Measurements from ENCODE around the gene FLNC. TPM values are rescaled to one million over a fixed set of nuclear protein-coding genes. Genes with fewer than 3 reads are reported as not detected.
A peak's percentile ranks its signal among the peaks of the same experiment; 100 is the strongest.

FLNC gene
- total and polyA plus RNA-seq, 9 of the 15 experiments (the other 6 are each of a cell fraction or from before 2014, with no cell fraction given) = 0.90 to 155 (median 28.8) TPM

DNA sequence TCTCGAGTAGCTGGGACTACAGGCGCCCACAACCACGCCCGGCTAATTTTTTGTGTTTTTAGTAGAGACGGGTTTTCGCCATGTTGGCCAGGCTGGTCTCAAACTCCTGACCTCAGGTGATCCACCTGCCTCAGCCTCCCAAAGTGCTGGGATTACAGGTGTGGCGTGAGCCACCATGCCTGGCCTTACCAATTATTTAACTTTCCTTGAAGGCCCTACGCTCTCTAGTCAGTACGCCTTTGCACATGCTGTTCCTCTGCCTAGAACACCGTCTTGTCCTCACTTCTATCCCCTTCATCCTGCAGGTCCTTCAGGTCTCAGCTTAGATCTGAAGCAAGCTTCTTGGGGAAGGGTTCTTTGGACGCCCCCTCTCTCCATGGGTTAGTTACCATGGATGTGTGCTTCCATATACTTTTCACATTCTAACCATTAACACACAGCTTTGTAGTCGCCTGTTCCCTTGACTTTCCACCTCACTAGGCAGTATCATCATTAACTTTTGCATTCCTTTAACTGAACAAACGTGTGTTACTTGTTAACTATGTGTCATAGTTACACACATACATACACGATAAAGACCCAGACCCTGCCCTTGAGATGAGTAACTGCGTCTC lies 31.9 kb downstream of the FLNC start (continued):
- TF ChIP-seq, protein P1, sequence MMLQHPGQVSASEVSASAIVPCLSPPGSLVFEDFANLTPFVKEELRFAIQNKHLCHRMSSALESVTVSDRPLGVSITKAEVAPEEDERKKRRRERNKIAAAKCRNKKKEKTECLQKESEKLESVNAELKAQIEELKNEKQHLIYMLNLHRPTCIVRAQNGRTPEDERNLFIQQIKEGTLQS (IDR thresholded peaks at IDR 0.05) = no peak
- TF ChIP-seq, protein P1 (CRISPR knock-in tag; conservative IDR thresholded peaks at IDR 0.05) = 0 out of 2 replicates have a peak, but pooled peaks have one; percentile 68
- peak; percentile 52; the same call in 1 of the 2 replicates for TF ChIP-seq DPF2 (IDR thresholded peaks at IDR 0.05)
- TF ChIP-seq ELF4 (CRISPR knock-in tag; IDR thresholded peaks at IDR 0.05) = peak; percentile 35; the same call in 1 of the 2 replicates
- TF ChIP-seq, protein P2, sequence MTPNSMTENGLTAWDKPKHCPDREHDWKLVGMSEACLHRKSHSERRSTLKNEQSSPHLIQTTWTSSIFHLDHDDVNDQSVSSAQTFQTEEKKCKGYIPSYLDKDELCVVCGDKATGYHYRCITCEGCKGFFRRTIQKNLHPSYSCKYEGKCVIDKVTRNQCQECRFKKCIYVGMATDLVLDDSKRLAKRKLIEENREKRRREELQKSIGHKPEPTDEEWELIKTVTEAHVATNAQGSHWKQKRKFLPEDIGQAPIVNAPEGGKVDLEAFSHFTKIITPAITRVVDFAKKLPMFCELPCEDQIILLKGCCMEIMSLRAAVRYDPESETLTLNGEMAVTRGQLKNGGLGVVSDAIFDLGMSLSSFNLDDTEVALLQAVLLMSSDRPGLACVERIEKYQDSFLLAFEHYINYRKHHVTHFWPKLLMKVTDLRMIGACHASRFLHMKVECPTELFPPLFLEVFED (CRISPR knock-in tag; conservative IDR thresholded peaks at IDR 0.05) = no peak
- no peak for TF ChIP-seq RBFOX2 (IDR thresholded peaks at IDR 0.05; ENCODE audit: low read depth, low read length)
- no peak for TF ChIP-seq ZBTB7A (IDR thresholded peaks at IDR 0.05; ENCODE audit: borderline replicate concordance, control insufficient read depth, low read depth, low read length)
- TF ChIP-seq ARID2 (IDR thresholded peaks at IDR 0.05) = peak; percentile 36; the same call in 1 of the 2 replicates
- TF ChIP-seq SMARCC2 (IDR thresholded peaks at IDR 0.05; ENCODE audit: low read depth) = 0 out of 2 replicates have a peak, but pooled peaks have one; percentile 16
- TF ChIP-seq ZNF212 (CRISPR knock-in tag; IDR thresholded peaks at IDR 0.05) = peak; percentile 63; the same call in 1 of the 2 replicates
- TF ChIP-seq BCOR (IDR thresholded peaks at IDR 0.05) = no peak
- TF ChIP-seq ZBTB17 (CRISPR knock-in tag; IDR thresholded peaks at IDR 0.05) = 0 out of 2 replicates have a peak, but pooled peaks have one; percentile 54
- TF ChIP-seq CCNT2 (IDR thresholded peaks at IDR 0.05; ENCODE audit: borderline replicate concordance, extremely low read depth, insufficient read length, low read depth, low read length) = no peak
- TF ChIP-seq ZNF436 (CRISPR knock-in tag; IDR thresholded peaks at IDR 0.05) = no peak
- no peak for TF ChIP-seq SRSF9 (IDR thresholded peaks at IDR 0.05; ENCODE audit: borderline replicate concordance, low read depth, low read length)
- TF ChIP-seq ZNF280A (IDR thresholded peaks at IDR 0.05; ENCODE audit: low read depth, partially characterized antibody) = no peak
- TF ChIP-seq, protein P3, sequence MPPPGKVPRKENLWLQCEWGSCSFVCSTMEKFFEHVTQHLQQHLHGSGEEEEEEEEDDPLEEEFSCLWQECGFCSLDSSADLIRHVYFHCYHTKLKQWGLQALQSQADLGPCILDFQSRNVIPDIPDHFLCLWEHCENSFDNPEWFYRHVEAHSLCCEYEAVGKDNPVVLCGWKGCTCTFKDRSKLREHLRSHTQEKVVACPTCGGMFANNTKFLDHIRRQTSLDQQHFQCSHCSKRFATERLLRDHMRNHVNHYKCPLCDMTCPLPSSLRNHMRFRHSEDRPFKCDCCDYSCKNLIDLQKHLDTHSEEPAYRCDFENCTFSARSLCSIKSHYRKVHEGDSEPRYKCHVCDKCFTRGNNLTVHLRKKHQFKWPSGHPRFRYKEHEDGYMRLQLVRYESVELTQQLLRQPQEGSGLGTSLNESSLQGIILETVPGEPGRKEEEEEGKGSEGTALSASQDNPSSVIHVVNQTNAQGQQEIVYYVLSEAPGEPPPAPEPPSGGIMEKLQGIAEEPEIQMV (tag; conservative IDR thresholded peaks at IDR 0.05; ENCODE audit: low read depth) = peak; percentile 64; the same call in 1 of the 2 replicates
- TF ChIP-seq, protein P4, sequence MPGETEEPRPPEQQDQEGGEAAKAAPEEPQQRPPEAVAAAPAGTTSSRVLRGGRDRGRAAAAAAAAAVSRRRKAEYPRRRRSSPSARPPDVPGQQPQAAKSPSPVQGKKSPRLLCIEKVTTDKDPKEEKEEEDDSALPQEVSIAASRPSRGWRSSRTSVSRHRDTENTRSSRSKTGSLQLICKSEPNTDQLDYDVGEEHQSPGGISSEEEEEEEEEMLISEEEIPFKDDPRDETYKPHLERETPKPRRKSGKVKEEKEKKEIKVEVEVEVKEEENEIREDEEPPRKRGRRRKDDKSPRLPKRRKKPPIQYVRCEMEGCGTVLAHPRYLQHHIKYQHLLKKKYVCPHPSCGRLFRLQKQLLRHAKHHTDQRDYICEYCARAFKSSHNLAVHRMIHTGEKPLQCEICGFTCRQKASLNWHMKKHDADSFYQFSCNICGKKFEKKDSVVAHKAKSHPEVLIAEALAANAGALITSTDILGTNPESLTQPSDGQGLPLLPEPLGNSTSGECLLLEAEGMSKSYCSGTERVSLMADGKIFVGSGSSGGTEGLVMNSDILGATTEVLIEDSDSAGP (CRISPR knock-in tag; IDR thresholded peaks at IDR 0.05) = no peak
- no peak for TF ChIP-seq ZNF707 (CRISPR knock-in tag; conservative IDR thresholded peaks at IDR 0.05)
- peak; percentile 76; the same call in 1 of the 2 replicates for TF ChIP-seq NR4A1 (CRISPR knock-in tag; IDR thresholded peaks at IDR 0.05)
- no peak for TF ChIP-seq NR4A1 (tag; IDR thresholded peaks at IDR 0.05)
